RWPE1 (cell line): ENCODE measurements around the gene GPRIN2.

ENCODE experiments used
- CTCF ChIA-PET: fragments of 350-600 bp; sonication (Branson Sonifier 250); formaldehyde crosslinking; extraction: SDS; loops from one replicate; lab custom pipeline; 2021; lab: Yijun Ruan, JAX
- POLR2A ChIA-PET: fragments of 400-600 bp; formaldehyde crosslinking; extraction: SDS; loops from one replicate; lab custom pipeline; 2020; ENCODE audit warnings: antibody characterized with exemption; ENCODE audit not compliant: low non-redundant PET; lab: Yijun Ruan, JAX
- DNase-seq: peaks from one replicate; pipeline ENCODE4 v3.0.0; 2012; ENCODE audit warnings: low spot score
- H3K27ac ChIP-seq: fragments of 450-650 bp; 2 replicates; pipeline ENCODE4 v1.5.1; 2017
- CTCF ChIP-seq: fragments of 450-650 bp; conservative IDR thresholded peaks from 2 replicates; pipeline ENCODE4 v1.5.1; 2017; ENCODE audit warnings: low read depth, mild to moderate bottlenecking

GPRIN2 gene

GRCh38 chr10:46545861-46546590 lies 10.4 kb downstream of the GPRIN2 start:
- H3K27ac ChIP-seq = no peak overlapping the region
- no peak for DNase-seq
- POLR2A ChIA-PET = no interaction called here
- CTCF ChIA-PET = no interaction called here
- TF ChIP-seq CTCF = no peak

GRCh38 chr10:46544989-46545791 lies 11.3 kb downstream of the GPRIN2 start:
- ChIA-PET POLR2A (no interaction called here), CTCF (interaction anchor here (0.6 to 1.1 kb wide), 3 partner anchors 9 to 20 kb away, joined by 3 read pairs; no protein-coding TSS in a partner anchor)
- TF ChIP-seq CTCF = no peak
- no peak overlapping the region for H3K27ac ChIP-seq
- peak; percentile 67 for DNase-seq

- no peak overlapping the region for H3K27ac ChIP-seq
- TF ChIP-seq CTCF = no peak
- POLR2A ChIA-PET = no interaction called here
- CTCF ChIA-PET = no interaction called here
- no peak for DNase-seq
Measured at GRCh38 chr10:46543466-46544377, 12.7 kb downstream of the GPRIN2 start.

GRCh38 chr10:46542567-46543465 lies 13.6 kb downstream of the GPRIN2 start:
- POLR2A ChIA-PET = no interaction called here
- no peak for DNase-seq
- CTCF ChIA-PET = interaction anchor here (0.7 kb wide), 1 partner anchor 20 kb away, joined by 7 read pairs; no protein-coding TSS in a partner anchor
- no peak for TF ChIP-seq CTCF
- no peak overlapping the region for H3K27ac ChIP-seq

- ChIA-PET CTCF (interaction anchor here (0.7 kb wide), 1 partner anchor 20 kb away, joined by 7 read pairs; no protein-coding TSS in a partner anchor), POLR2A (no interaction called here)
- no peak for DNase-seq
- TF ChIP-seq CTCF = no peak
- no peak overlapping the region for H3K27ac ChIP-seq
Measured at GRCh38 chr10:46541735-46542566, 14.5 kb downstream of the GPRIN2 start.
